GM23248 (cell line): ENCODE measurements around the gene C1QL4. TPM values are rescaled to one million over a fixed set of nuclear protein-coding genes. Genes with fewer than 3 reads are reported as not detected.

Experiments used
- DNase-seq: peaks from one replicate; pipeline ENCODE4 v3.0.0-alpha.2; 2015
- H2AFZ ChIP-seq: fragments of 200-600 bp; sonication (generic); 2 replicates; pipeline ENCODE4 v1.6.1; 2016; ENCODE audit warnings: antibody characterized with exemption
- H3F3A ChIP-seq: fragments of 200-600 bp; sonication (generic); 2 replicates; pipeline ENCODE4 v1.6.1; 2016; ENCODE audit warnings: mild to moderate bottlenecking, antibody characterized with exemption, mixed run types; ENCODE audit not compliant: insufficient read depth
- H3K27ac ChIP-seq: fragments of 200-600 bp; sonication (generic); 2 replicates; pipeline ENCODE4 v1.5.1; 2016; ENCODE audit warnings: mild to moderate bottlenecking
- H3K27me3 ChIP-seq: fragments of 200-600 bp; sonication (generic); replicated peaks from 2 replicates; pipeline ENCODE4 v1.6.1; 2016; ENCODE audit warnings: mild to moderate bottlenecking; ENCODE audit not compliant: insufficient read depth
- H3K36me3 ChIP-seq: fragments of 200-600 bp; sonication (generic); 2 replicates; pipeline ENCODE4 v1.6.1; 2016; ENCODE audit warnings: low read depth, mild to moderate bottlenecking
- H3K4me1 ChIP-seq: fragments of 200-600 bp; sonication (generic); 2 replicates; pipeline ENCODE4 v1.6.1; 2016; ENCODE audit warnings: mild to moderate bottlenecking; ENCODE audit not compliant: insufficient read depth
- H3K4me2 ChIP-seq: fragments of 200-600 bp; sonication (generic); one replicate; pipeline ENCODE4 v1.6.1; 2016; ENCODE audit warnings: mild to moderate bottlenecking; ENCODE audit not compliant: unreplicated experiment
- H3K4me3 ChIP-seq: fragments of 200-600 bp; sonication (generic); 2 replicates; pipeline ENCODE4 v1.5.1; 2016; ENCODE audit warnings: mild to moderate bottlenecking
- H3K79me2 ChIP-seq: fragments of 200-600 bp; sonication (generic); 2 replicates; pipeline ENCODE4 v1.6.1; 2016; ENCODE audit warnings: mild to moderate bottlenecking; ENCODE audit not compliant: insufficient read depth
- H3K9ac ChIP-seq: fragments of 200-600 bp; sonication (generic); 2 replicates; pipeline ENCODE4 v1.6.1; 2016; ENCODE audit warnings: mild to moderate bottlenecking
- H3K9me2 ChIP-seq: fragments of 200-600 bp; sonication (generic); 2 replicates; pipeline ENCODE4 v1.6.1; 2016; ENCODE audit warnings: mixed run types, mild to moderate bottlenecking, moderate library complexity; ENCODE audit not compliant: insufficient read depth
- H3K9me3 ChIP-seq: fragments of 200-600 bp; sonication (generic); one replicate; pipeline ENCODE4 v1.6.1; 2017; ENCODE audit warnings: low read depth
- H4K20me1 ChIP-seq: fragments of 200-600 bp; sonication (generic); 2 replicates; pipeline ENCODE4 v1.6.0; 2016; ENCODE audit not compliant: insufficient read depth
- EZH2 ChIP-seq: fragments of 200-600 bp; sonication (generic); IDR thresholded peaks from 2 replicates; pipeline ENCODE4 v1.6.1; 2018; ENCODE audit warnings: antibody characterized with exemption, mild to moderate bottlenecking; ENCODE audit not compliant: insufficient read depth, poor library complexity, severe bottlenecking
- EZH2phosphoT487 ChIP-seq: fragments of 200-600 bp; sonication (generic); IDR thresholded peaks from 2 replicates; pipeline ENCODE4 v1.6.1; 2018; ENCODE audit warnings: antibody characterized with exemption, moderate library complexity, mild to moderate bottlenecking, low read depth; ENCODE audit not compliant: insufficient read depth
- WGBS, 2 experiments: methylation state at CpG; one replicate each; pipeline ENCODE4 v1.1.6; 2015 to 2017; ENCODE audit warnings: low lambda C conversion rate in 2 of 2, low coverage in 1 of 2; ENCODE audit errors: missing lambda C conversion rate in 2 of 2; 5-methylcytosine and 5-hydroxymethylcytosine counted together
- in situ Hi-C: fragments of 300-500 bp; cut with MboI; formaldehyde crosslinking; loops from 2 replicates; pipeline ENCODE4 v1.15.0; 2020
- polyA plus RNA-seq: library from polyadenylated mRNA; unstranded; fragments of >200 nt; fragmentation: Nextera tagmentation; extraction: Ambion mirVana; gene quantifications from 2 replicates; pipeline ENCODE4 v1.2.1, GENCODE V29; 2016
- total RNA-seq: library from RNA; depleted of rRNA; stranded (reverse); fragments of >200 nt; shearing (Covaris generic); gene quantifications from 2 replicates; pipeline ENCODE4 v1.2.3, GENCODE V29; 2014

C1QL4 gene
- total and polyA plus RNA-seq, 2 experiments from 2014 or later = not detected

GRCh38 chr12:49355913-49356312 is 18.9 kb upstream of the C1QL4 start:
- Histone ChIP-seq H3K4me3 (no peak overlapping the region), H3K36me3 (no peaks in the 10 kb centered on the region), H3K9ac (no peak overlapping the region), H3K9me2 (no peaks in the 10 kb centered on the region), H3K79me2 (no peaks in the 10 kb centered on the region), H3K27ac (no peak overlapping the region), H4K20me1 (no peaks in the 10 kb centered on the region), H2AFZ (no peak overlapping the region), H3K4me2 (no peak overlapping the region), H3F3A (peaks cover 12% of the 10 kb centered on the region; the same call in 1 of the 2 replicates), H3K4me1 (peaks cover 14% of the 10 kb centered on the region), H3K9me3 (no peaks in the 10 kb centered on the region), H3K27me3 (no peaks in the 10 kb centered on the region)
- DNase-seq = no peak
- in situ Hi-C loops = no loop called here
- 95 to 97% methylated on average over 10 of the region's 10 CpGs for WGBS, 2 experiments
- TF ChIP-seq EZH2 = no peak
- TF ChIP-seq EZH2phosphoT487 = no peak

DNA sequence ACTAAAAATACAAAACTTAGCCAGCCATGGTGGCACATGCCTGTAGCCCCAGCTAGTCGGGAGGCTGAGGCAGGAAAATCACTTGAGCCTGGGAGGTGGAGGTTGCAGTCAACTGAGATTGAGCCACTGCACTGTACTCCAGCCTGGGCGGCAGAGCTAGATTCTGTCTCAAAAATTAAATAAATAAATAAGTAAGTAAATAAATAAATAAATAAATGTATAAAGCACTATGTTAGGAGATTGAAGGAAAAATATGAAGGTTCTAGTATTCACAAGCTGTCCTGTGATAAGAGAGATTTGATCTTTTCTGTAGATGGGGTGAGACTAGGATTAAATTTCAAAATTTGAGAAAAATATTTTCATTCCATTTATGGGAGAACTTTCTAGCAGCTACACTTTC is 15.4 kb upstream of the C1QL4 start:
- Histone ChIP-seq H3K4me3 (no peak overlapping the region), H3K27me3 (no peaks in the 10 kb centered on the region), H4K20me1 (no peaks in the 10 kb centered on the region), H3K9me3 (no peaks in the 10 kb centered on the region), H3K9me2 (no peaks in the 10 kb centered on the region), H3K79me2 (no peaks in the 10 kb centered on the region), H3K4me1 (peaks cover 2% of the 10 kb centered on the region), H3K27ac (no peak overlapping the region), H2AFZ (no peak overlapping the region), H3K9ac (no peak overlapping the region), H3K36me3 (no peaks in the 10 kb centered on the region), H3K4me2 (no peak overlapping the region), H3F3A (no peaks in the 10 kb centered on the region)
- no peak for TF ChIP-seq EZH2phosphoT487
- no peak for TF ChIP-seq EZH2
- DNase-seq = no peak
- 72 to 73% methylated on average over 2 of the region's 2 CpGs for WGBS, 2 experiments
- in situ Hi-C loops = no loop called here

GRCh38 chr12:49349266-49349665 is 12.3 kb upstream of the C1QL4 start:
- TF ChIP-seq EZH2phosphoT487 (no peak), EZH2 (no peak)
- no peak for DNase-seq
- H3K4me1 ChIP-seq = peaks cover 17% of the 10 kb centered on the region
- H3K27ac ChIP-seq = no peak overlapping the region
- no peaks in the 10 kb centered on the region for H3K36me3 ChIP-seq
- no peaks in the 10 kb centered on the region for H3K9me3 ChIP-seq
- H3K79me2 ChIP-seq = no peaks in the 10 kb centered on the region
- in situ Hi-C loops = no loop called here
- no peaks in the 10 kb centered on the region for H4K20me1 ChIP-seq
- H3K9ac ChIP-seq = no peak overlapping the region
- H3K9me2 ChIP-seq = no peaks in the 10 kb centered on the region
- H3K4me2 ChIP-seq = no peak overlapping the region
- no peak overlapping the region for H3K4me3 ChIP-seq
- H2AFZ ChIP-seq = no peak overlapping the region
- H3F3A ChIP-seq = 0 out of 2 replicates have a peak, but pooled peaks cover under 1% of the 10 kb centered on the region
- peaks cover 23% of the 10 kb centered on the region for H3K27me3 ChIP-seq
- 94 to 96% methylated on average over 11 of the region's 11 CpGs for WGBS, 2 experiments

DNA sequence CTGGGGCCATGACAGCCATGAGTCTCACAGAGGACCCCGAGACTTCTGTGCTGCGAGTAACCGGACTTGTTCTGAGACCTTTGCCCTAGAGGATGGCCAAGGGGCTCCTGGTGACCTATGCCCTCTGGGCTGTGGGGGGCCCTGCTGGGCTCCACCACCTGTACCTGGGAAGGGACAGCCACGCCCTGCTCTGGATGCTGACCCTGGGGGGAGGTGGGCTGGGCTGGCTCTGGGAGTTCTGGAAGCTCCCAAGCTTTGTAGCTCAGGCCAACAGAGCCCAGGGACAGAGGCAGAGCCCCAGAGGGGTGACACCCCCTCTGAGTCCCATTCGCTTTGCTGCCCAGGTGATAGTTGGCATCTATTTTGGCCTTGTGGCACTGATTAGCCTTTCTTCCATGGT is 11.8 kb upstream of the C1QL4 start:
- no peak overlapping the region for H3K9ac ChIP-seq
- H3K27ac ChIP-seq = no peak overlapping the region
- H3K4me2 ChIP-seq = no peak overlapping the region
- peaks cover 17% of the 10 kb centered on the region for H3K4me1 ChIP-seq
- peaks cover 27% of the 10 kb centered on the region for H3K27me3 ChIP-seq
- no peaks in the 10 kb centered on the region for H3K79me2 ChIP-seq
- H3K9me2 ChIP-seq = no peaks in the 10 kb centered on the region
- no peaks in the 10 kb centered on the region for H4K20me1 ChIP-seq
- no peak for DNase-seq
- H3K9me3 ChIP-seq = no peaks in the 10 kb centered on the region
- TF ChIP-seq EZH2 = no peak
- no peak for TF ChIP-seq EZH2phosphoT487
- H3F3A ChIP-seq = 0 out of 2 replicates have a peak, but pooled peaks cover 4% of the 10 kb centered on the region
- H3K36me3 ChIP-seq = no peaks in the 10 kb centered on the region
- no peak overlapping the region for H2AFZ ChIP-seq
- in situ Hi-C loops = no loop called here
- 81 to 85% methylated on average over 5 of the region's 5 CpGs for WGBS, 2 experiments
- no peak overlapping the region for H3K4me3 ChIP-seq
